HG02852 (cell line): ENCODE results near the gene DOCK7.
"Not testable (repeated sequence)": the region's sequence is repeated elsewhere in the genome, so short reads cannot be mapped to it uniquely, and the experiment has no call there.

ENCODE experiments used
- ATAC-seq: cut with Tn5 transposase; IDR thresholded peaks from one replicate; pipeline ENCODE4 v1.9.1; 2021; ENCODE audit warnings: mild to moderate bottlenecking, moderate library complexity; ENCODE audit not compliant: unreplicated experiment

DOCK7 gene

DNA sequence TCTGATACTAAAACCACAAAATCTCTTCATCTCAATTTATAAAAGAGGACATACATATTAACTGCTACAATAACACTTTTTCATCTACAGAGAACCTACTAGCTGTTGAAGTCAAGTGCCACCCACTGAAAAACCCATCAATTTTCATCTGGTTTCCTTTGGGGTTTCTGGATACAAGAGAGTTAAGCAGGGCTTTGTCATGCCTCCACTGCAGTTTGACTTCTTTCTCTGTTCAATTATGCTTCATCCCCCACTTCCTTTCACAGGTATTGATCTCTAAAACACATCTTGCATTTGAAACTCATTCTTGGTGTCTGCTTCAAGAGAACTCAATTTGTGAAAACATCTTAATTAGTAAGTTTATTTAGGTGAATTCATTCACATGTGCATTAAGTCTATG is 151.3 kb downstream of the DOCK7 start:
- ATAC-seq = no peak

DNA sequence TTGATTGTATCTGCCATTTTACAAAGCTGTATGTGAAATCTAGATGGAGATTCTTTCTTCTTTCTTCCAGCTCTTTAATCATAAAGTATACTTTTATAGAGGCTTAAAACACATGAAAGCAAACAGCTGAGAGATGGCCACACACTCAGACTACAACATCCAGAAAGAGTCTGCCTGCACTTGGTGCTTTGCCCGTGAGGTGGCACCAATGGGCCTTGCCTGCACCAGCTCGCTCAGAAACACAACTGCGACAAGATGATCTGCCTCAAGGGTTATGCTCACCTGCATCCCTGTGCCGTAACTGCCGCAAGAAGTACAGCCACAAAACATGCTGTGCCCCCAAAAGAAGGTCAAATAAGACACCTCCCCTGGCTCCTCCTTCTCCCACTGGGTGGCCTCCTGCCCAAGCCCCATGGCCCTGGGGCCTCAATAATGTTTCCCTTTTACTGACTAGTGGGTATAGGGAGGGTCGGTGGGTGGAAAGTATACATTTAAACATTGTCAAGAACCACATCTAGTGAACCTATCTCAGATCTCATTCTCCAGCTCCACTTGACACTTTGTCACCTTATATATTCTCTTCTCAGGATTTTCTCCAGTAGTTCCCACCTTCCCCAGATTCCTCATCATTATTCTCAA is 157.6 kb downstream of the DOCK7 start:
- ATAC-seq = no peak

DNA sequence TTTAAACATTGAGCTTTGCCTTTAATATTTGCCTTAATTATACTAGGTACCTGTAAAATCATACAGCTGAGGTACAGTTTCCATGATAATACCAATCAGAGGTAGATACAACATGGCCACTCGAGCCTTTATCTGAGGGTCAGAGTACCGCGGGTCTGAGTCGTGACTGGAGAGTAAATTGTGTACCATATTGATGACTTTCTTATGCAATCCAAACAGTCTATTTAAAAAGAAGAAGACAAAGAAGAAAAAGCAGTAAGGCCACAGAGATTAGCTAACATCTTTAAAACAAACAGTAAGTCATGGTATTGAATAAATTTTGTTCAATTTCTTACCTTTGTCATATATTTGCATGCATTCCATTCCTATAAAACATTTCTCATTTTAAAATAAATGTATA is 159.0 kb downstream of the DOCK7 start:
- no peak for ATAC-seq

DNA sequence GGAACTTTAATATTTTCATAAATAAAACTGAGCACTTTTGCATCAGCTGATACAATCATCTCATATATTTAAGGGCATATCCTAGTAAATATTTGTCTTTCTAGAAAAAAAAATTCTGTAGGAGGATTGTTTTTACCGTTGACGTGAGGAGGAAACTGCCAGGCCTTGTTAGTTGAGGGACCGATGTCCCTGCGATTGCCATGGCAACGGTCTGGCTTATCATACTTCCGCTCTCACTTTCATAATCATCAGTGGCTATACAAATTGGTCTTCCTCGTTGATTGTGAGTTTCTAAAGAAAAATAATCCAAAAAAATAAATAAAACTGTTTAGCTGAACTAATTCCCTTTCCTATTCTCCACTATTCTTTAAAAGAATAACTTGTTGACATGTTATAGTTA is 160.2 kb downstream of the DOCK7 start:
- ATAC-seq = no peak

DNA sequence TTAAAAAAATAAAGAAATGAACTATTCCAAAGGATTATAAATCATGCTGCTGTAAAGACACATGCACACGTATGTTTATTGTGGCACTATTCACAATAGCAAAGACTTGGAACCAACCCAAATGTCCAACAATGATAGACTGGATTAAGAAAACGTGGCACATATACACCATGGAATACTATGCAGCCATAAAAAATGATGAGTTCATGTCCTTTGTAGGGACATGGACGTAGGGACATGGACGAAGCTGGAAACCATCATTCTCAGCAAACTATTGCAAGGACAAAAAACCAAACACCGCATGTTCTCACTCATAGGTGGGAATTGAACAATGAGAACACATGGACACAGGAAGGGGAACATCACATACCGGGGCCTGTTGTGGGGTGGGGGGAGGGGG is 160.8 kb downstream of the DOCK7 start:
- ATAC-seq = not testable (repeated sequence)

DNA sequence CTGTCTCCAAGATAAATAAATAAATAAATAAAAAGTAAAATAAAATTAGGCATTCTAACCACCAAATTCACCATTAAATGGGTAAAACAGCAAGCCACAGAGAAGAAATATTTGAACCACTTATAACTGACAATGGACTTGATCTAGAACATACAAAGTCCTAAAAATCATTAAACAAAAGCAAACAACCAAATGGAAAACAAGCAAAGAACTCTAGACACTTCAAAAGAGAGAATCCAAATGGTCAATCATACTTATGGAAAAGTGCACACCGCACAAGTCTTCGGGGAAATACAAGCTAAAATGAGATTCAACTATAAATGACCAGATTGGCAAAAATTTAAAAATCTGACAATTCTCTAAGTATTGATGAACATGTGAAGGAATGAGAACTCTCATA is 164.3 kb downstream of the DOCK7 start:
- no peak for ATAC-seq

DNA sequence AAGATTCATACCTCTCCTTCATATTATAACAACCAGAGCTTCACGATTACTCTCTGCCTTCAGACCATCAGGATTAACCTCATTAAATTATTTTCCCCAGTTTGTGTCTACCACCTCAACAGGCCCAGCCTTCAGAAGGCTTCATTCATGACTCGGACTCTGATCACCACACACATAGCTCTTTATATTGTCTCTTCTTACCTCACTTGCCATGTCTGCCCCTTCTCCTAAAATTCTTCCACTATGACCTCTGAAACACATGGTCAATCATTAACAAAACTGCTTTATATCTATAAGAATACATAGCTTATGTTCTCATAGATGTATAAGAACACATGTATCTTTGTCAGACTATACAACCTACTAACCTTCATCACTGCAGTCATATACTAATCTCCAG is 171.6 kb downstream of the DOCK7 start:
- no peak for ATAC-seq

DNA sequence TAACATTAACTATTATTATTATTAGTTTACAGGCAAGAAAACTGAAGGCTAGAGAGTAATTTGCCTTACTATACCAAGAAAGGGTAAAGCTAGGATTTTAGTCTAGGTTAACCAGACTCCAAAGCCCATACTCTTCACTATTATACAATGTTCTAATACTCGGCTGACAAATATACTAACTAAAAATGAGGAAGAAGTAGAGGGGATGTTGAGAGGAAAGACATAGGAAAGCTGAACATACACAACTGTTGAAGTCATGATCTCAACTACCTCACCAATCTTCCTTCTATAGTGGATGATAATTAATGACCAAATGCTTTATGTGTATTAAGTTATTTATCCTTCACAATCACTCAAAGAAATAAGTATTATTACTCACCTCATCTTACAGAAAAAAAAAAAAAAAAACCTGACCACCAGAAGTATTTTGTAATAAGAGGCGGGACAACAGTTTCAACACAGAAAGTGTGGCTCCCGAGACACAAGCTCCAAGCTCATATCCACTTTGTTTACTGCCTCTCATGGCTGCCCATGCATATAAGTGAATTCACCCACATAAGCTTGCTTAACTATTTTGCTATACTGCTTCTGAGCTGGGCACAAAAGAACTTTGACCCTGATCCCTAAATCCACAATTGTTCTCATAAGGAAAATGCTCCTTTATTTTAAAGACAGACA is 173.3 kb downstream of the DOCK7 start:
- ATAC-seq = no peak

DNA sequence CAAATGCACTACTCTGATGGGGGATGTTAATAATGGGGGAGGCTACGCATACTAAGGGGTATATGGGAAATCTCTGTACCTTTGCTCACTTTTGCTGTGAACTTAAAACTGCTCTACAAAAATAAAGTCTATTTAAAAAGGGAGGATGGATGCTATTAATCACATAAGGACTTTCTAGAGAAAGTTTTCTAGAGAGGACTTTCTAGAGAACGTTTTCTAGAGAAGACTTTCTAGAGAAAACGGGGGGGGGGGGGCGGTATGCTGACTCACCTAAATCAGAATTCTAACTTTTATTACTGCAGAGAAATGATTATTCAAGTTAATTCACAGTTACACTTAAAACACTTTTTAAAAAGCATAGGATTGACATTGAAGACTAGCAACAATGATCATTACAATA is 175.2 kb downstream of the DOCK7 start:
- ATAC-seq = no peak

DNA sequence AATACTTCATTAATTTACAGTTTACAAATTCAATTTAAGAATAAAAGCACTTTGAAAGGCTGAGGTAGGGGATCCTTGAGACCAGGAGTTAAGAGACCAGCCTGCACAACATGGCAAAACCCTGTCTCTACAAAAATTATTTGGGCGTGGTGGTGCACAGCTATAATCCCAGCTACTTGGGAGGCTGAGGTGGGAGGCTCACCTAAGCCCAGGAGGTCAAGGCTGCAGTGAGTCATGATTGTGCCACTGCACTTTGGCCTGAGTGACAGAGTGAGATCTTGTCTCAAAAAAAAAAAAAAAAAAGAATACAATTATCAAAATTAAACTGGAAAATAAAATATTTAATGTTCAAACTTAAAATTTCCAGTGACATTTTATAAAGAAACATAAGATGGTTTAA is 179.2 kb downstream of the DOCK7 start:
- ATAC-seq = no peak

DNA sequence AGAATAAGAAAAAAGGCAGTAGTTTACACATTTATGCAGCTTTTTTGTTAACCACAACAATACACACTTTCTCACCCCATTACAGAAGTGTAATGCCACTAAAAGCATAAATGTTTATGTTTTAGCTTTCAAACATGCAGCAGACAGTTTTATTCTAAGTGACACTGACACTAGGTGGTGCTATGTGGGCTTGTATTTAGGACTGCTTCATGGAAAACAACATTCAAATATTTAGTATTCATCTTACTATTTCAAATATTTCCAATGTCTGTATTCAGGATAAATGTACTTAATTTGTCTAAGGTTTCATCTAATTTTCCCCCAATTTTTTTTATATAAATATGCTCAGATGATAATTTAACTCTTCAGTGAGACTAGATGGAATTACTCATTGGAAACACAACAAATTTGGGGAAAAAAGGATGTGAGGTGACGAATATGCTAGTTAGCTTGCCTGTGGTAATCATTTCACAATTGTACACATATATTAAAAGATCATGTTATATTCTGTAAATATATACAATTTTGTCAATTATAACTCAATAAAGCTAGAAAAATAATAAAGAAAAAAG is 179.9 kb downstream of the DOCK7 start:
- ATAC-seq = no peak

DNA sequence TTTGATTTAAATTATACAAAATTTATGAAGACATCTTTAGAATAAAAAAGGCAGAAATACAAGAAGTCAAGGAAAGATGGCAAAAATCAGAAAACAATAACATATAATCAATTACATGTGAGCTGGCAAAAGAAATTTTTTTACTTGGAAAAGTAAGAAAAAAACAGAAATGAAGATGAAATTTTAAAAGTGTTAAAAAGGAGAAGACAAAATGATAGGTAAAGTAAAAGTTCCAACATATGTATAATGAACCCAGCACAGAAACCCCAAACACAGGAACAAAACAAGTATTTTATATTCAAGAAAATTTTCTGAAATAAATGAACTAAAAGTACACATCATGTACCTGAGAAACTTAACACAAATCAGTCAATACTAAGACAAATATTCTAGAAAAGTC is 188.0 kb downstream of the DOCK7 start:
- no peak for ATAC-seq

DNA sequence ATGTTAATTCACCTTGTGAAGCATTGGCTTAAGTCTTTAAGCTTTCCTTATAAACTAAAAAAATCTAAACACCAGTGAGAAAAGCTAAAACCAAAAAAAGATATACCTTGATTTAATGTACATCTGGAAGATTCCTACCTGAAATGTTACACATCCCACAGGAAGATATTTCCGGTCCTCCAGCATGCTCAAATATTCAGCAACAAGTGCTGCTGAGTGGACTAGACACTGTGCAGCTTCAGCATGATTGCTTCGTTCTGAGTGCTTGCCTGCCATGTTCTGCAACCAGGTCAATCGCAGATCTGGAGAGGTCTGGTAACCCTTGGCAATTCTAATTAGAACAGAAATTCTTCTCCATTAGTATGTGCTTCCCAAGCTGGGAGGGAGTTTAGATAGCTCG is 194.0 kb downstream of the DOCK7 start:
- ATAC-seq = no peak

DNA sequence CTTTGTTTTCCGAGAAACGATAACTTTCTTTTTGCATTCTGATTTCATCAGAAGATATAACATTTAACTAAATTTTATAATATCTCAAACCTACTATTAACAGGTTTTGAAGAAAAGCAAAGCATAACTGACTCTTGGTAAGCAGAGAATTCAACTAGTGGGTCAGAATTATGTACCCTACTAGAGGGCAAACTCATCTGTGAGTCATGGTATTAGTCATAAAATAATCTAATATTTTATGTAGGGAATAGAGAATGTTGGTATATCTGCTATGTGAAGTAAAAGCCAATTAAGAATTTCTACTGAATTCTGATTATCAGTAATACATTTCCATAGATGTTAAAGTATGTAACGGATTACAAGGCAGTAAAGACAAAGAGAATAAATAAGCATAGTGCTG is 194.5 kb downstream of the DOCK7 start:
- no peak for ATAC-seq

DNA sequence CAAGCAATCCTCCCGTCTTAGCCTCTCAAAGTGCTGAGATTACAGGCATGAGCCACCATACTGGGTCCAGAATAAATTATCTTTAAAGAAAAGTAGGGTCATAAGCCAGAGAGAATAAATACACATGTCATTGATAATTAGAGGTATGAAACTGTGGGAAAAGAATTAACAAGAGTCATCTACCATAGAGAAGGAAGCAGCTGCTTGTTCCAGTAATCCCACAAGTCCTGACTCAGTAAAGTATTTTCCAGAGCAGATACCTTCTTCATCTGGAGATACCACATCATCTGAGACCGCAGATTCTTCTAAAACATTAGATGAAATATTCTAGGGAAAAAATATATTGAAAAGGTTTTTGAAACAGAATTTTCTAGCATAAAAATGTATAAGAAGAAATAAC is 195.7 kb downstream of the DOCK7 start:
- ATAC-seq = no peak

DNA sequence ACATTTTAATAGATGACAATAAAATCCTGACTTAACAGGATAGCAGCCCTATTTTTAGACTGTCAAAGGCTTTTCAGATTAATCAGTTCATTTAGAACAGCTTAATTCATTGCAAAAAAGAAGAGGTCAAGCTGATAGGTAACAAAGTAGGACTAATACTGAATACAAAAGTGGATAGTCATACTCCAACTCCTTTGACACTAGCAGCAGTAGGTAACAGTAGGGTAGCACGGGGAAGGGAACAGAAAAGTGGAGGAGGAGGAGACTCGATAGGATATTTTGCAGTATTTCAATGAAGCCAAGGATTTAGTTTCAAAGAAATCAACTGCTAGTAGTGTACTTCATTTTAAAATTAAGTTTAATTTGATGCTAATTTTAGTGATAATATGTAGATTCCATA is 200.2 kb downstream of the DOCK7 start:
- ATAC-seq = no peak

DNA sequence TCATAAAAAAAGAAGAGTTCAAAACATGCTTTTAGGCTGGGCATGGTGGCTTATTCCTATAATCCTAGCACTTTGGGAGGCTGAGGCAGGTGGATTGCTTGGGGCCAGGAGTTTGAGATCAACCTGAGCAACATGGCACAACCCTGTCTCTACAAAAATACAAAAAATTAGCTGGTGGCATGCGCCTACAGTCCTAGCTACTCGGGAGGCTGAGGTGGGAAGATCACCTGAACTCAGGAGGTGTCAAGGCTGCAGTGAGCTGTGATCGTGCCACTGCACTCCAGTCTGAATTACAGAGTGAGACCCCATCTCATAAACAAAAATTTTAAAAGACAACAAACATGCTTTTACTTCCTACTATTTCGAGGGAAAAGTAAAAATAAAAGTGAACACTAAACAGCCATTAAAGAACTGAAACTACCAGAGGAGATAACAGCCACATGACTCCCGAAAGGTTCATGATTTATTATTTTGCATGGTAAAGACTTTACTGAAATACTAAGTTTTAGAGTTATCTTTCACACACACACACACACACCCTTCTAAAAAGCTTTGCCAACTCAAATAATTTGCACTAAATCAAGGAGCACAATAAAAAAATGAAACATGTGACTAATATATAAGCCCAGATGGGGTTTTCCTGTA is 203.2 kb downstream of the DOCK7 start:
- no peak for ATAC-seq

DNA sequence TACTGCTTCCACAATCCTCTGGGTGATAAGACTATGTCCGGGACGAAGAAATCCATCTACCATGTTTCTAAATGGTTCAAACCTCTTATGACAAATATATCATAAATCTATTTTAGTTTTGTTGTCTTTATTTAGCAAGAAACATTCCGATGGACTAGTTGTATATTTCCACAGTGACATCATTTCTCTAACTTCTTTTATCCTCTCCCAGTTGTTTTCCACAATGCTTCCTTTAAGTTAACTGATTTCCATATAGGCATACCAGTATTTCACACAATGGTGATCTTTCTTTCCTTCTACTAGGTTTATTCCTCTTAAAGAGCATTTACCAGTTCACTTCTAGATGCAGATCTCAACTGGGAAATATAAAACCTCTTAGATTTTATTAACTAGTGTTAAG is 206.5 kb downstream of the DOCK7 start:
- ATAC-seq = no peak

DNA sequence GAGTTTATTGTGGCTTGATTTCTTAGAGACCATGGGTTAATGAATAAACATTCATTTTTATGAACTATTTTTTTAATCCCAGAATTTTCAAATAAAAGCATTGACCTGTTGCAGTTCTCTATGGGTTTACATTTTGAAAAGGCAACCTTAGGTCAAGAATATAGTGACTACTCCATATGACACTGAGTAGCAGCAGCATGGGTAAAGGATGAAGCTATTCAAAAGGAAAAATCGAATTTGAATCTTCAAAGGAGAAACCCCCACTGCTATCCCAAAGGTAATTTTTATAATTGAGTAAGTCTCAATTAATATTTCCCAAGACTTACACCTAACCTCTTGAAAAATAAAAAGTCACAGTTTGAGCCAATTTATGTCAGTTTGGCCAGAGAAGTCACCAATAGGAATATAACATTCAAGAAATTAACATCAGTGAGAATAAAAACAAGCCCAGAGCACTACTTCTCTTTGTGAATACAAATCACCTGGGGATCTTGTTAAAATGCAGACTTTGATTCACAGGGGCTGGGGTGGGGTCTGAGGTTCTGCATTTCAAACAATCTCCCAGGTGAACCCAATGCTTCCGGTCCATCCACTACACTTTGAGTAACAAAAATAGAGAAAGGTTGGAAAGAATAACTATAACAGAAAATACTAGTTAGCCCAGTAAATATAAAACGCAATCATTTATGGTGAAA is 211.5 kb downstream of the DOCK7 start:
- ATAC-seq = no peak

DNA sequence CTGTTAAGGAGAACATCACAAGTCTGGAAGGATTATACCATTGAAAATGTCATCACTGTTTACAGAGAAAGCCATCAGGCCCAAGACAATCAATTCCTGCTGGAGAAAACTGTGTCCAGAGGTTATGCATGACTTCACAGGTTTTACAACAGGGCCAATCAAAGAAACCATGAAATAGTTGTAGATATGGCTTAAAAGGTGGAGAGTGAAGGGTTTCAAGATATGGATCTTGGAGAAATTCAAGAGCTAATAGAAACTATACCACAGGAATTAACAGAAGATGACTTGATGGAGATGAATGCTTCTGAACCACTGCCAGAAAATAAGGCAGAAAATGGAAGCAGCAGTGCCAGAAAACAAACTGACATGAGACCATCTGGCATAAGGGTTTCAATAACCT is 221.1 kb downstream of the DOCK7 start:
- no peak for ATAC-seq

DNA sequence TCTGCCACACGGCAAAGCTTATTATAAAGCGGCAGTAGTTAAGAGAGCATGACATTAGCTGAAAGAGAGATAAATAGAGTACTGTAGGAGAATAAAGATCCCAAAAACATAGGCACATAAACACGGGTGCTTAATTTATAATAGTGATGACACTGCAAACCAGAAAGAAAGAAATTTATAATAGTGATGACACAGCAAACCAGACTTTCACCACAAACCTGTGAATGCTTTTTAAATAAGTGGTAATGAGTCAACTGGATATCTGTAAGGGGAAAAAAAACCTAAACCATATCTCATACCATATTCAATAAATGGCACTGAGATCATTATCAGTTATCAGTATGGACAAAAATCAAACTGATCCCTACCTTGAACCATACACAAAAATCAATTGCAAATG is 225.8 kb downstream of the DOCK7 start:
- ATAC-seq = no peak

DNA sequence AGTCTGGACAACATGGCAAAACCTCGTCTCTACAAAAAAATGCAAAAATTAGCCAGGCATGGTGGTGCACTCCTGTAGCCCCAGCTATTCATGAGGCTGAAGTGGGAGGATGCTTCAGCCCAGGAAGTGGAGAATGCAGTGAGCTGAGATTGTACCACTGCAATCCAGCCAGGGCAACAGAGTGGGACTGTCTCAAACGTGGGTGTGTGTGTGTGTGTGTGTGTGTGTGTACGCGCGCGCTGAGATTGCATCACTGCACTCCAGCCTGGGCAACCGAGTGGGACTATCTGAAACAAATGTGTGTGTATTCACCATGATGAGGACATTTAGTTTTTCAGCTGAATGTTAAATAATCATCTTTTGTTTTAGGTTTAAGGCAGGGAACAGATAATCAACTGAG is 230.2 kb downstream of the DOCK7 start:
- ATAC-seq = no peak
